GM21423 (cell line): Measurements from ENCODE around the gene IQGAP2.
"Not testable (repeated sequence)": the region's sequence is repeated elsewhere in the genome, so short reads cannot be mapped to it uniquely, and the experiment has no call there.

Experiments used
- ATAC-seq: cut with Tn5 transposase; IDR thresholded peaks from one replicate; pipeline ENCODE4 v1.9.1; 2021; ENCODE audit warnings: mild to moderate bottlenecking, moderate library complexity; ENCODE audit not compliant: unreplicated experiment

The IQGAP2 gene

GRCh38 chr5:76595755-76596481, 192.8 kb downstream of the IQGAP2 start:
- ATAC-seq = no peak

- ATAC-seq = no peak
Observed at GRCh38 chr5:76598531-76598930, 195.4 kb downstream of the IQGAP2 start.

- ATAC-seq = no peak
Observed at GRCh38 chr5:76600716-76601115, 197.6 kb downstream of the IQGAP2 start.

- no peak for ATAC-seq
Observed at GRCh38 chr5:76601470-76601869, 198.4 kb downstream of the IQGAP2 start.

- ATAC-seq = no peak
Observed at GRCh38 chr5:76602094-76602726, 199.1 kb downstream of the IQGAP2 start.

GRCh38 chr5:76603991-76604390, 200.9 kb downstream of the IQGAP2 start:
- ATAC-seq = not testable (repeated sequence)

GRCh38 chr5:76604838-76605237, 201.8 kb downstream of the IQGAP2 start:
- ATAC-seq = no peak

- peak; percentile 48 for ATAC-seq
Observed at GRCh38 chr5:76606701-76607100, 203.6 kb downstream of the IQGAP2 start.

- ATAC-seq = peak; percentile 53
Observed at GRCh38 chr5:76607353-76607871, 204.3 kb downstream of the IQGAP2 start.

GRCh38 chr5:76608833-76609232, 205.7 kb downstream of the IQGAP2 start:
- no peak for ATAC-seq

- no peak for ATAC-seq
Observed at GRCh38 chr5:76610196-76610595, 207.1 kb downstream of the IQGAP2 start.

GRCh38 chr5:76612942-76613341, 209.9 kb downstream of the IQGAP2 start:
- no peak for ATAC-seq

GRCh38 chr5:76615759-76616158, 212.7 kb downstream of the IQGAP2 start:
- no peak for ATAC-seq

- no peak for ATAC-seq
Observed at GRCh38 chr5:76616206-76616605, 213.1 kb downstream of the IQGAP2 start.

GRCh38 chr5:76617229-76617628, 214.1 kb downstream of the IQGAP2 start:
- ATAC-seq = no peak

- ATAC-seq = no peak
Observed at GRCh38 chr5:76617675-76618074, 214.6 kb downstream of the IQGAP2 start.

- ATAC-seq = no peak
Observed at GRCh38 chr5:76620166-76620565, 217.1 kb downstream of the IQGAP2 start.

- no peak for ATAC-seq
Observed at GRCh38 chr5:76622076-76622475, 219.0 kb downstream of the IQGAP2 start.

GRCh38 chr5:76622973-76623596, 220.0 kb downstream of the IQGAP2 start, which contains the start of gene F2RL2:
TSS of gene F2RL2 (minus strand) at chr5:76623403. CDS start at chr5:76623230, 173 bp downstream.
- no peak for ATAC-seq

GRCh38 chr5:76625087-76625815, 222.2 kb downstream of the IQGAP2 start:
- ATAC-seq = no peak

GRCh38 chr5:76626738-76627137, 223.7 kb downstream of the IQGAP2 start:
- ATAC-seq = peak; percentile 67
